Activated T-helper 17 cell treated with anti-CD3 and anti-CD28 coated beads, Interleukin-2, amount 50 U/mL, for 72 hours (primary cell): ENCODE data around the gene RSAD2. TPM values are rescaled to one million over a fixed set of nuclear protein-coding genes. Genes with fewer than 3 reads are reported as not detected.

Source experiments
- ATAC-seq: fragments of 150-1000 bp; cut with Tn5 transposase; replicated peaks from 2 replicates; pipeline ENCODE4 v1.10.0; 2021; ENCODE audit warnings: mild to moderate bottlenecking, moderate library complexity
- H3K27ac Mint-ChIP-seq: one replicate; pipeline ENCODE4 v1.8.0; 2022; ENCODE audit warnings: mixed read lengths
- H3K27me3 Mint-ChIP-seq: one replicate; pipeline ENCODE4 v1.8.0; 2022; ENCODE audit warnings: mixed read lengths
- H3K36me3 Mint-ChIP-seq: one replicate; pipeline ENCODE4 v1.8.0; 2022; ENCODE audit warnings: low read depth, mild to moderate bottlenecking, mixed read lengths
- H3K4me1 Mint-ChIP-seq: one replicate; pipeline ENCODE4 v1.8.0; 2022; ENCODE audit warnings: mixed read lengths
- H3K4me3 Mint-ChIP-seq: one replicate; pipeline ENCODE4 v1.8.0; 2022; ENCODE audit warnings: mild to moderate bottlenecking, mixed read lengths
- H3K9me3 Mint-ChIP-seq: one replicate; pipeline ENCODE4 v1.8.0; 2022; ENCODE audit warnings: mixed read lengths
- total RNA-seq, 2 donors: library from RNA; stranded (reverse); gene quantifications; one replicate each; pipeline ENCODE4 v1.2.3, GENCODE V29; 2022

Gene RSAD2
- total RNA-seq, 2 donors from 2014 or later, result 2.8 to 4.5 TPM

- Mint-ChIP-seq H3K27me3 (no peaks in the 10 kb centered on the region), H3K4me1 (peaks cover 33% of the 10 kb centered on the region), H3K27ac (no peak overlapping the region), H3K36me3 (peaks cover 14% of the 10 kb centered on the region), H3K9me3 (no peaks in the 10 kb centered on the region), H3K4me3 (no peak overlapping the region)
- ATAC-seq, result no peak
Measured at GRCh38 chr2:6920743-6921064, 43.1 kb downstream of the RSAD2 start.

GRCh38 chr2:6921321-6921922 is 43.8 kb downstream of the RSAD2 start:
- H3K4me3 Mint-ChIP-seq, result no peak overlapping the region
- no peaks in the 10 kb centered on the region for H3K27me3 Mint-ChIP-seq
- H3K4me1 Mint-ChIP-seq, result peaks cover 34% of the 10 kb centered on the region
- H3K36me3 Mint-ChIP-seq, result peaks cover 14% of the 10 kb centered on the region
- H3K27ac Mint-ChIP-seq, result no peak overlapping the region
- H3K9me3 Mint-ChIP-seq, result no peaks in the 10 kb centered on the region
- ATAC-seq, result no peak

- Mint-ChIP-seq H3K27me3 (no peaks in the 10 kb centered on the region), H3K9me3 (no peaks in the 10 kb centered on the region), H3K4me1 (peaks cover 34% of the 10 kb centered on the region), H3K4me3 (no peak overlapping the region), H3K27ac (no peak overlapping the region), H3K36me3 (peaks cover 14% of the 10 kb centered on the region)
- no peak for ATAC-seq
Measured at GRCh38 chr2:6922201-6922656, 44.7 kb downstream of the RSAD2 start.

GRCh38 chr2:6923319-6923718 is 45.7 kb downstream of the RSAD2 start:
- Mint-ChIP-seq H3K36me3 (peaks cover 19% of the 10 kb centered on the region), H3K4me1 (peaks cover 38% of the 10 kb centered on the region), H3K9me3 (no peaks in the 10 kb centered on the region), H3K27me3 (no peaks in the 10 kb centered on the region), H3K27ac (no peak overlapping the region), H3K4me3 (no peak overlapping the region)
- no peak for ATAC-seq

GRCh38 chr2:6924101-6924923 is 46.7 kb downstream of the RSAD2 start:
- Mint-ChIP-seq H3K9me3 (no peaks in the 10 kb centered on the region), H3K27me3 (no peaks in the 10 kb centered on the region), H3K27ac (no peak overlapping the region), H3K36me3 (peaks cover 18% of the 10 kb centered on the region), H3K4me3 (no peak overlapping the region), H3K4me1 (peaks cover 41% of the 10 kb centered on the region)
- no peak for ATAC-seq

- H3K4me1 Mint-ChIP-seq, result peaks cover 46% of the 10 kb centered on the region
- no peak for ATAC-seq
- no peak overlapping the region for H3K27ac Mint-ChIP-seq
- H3K9me3 Mint-ChIP-seq, result no peaks in the 10 kb centered on the region
- H3K36me3 Mint-ChIP-seq, result peaks cover 18% of the 10 kb centered on the region
- H3K27me3 Mint-ChIP-seq, result no peaks in the 10 kb centered on the region
- no peak overlapping the region for H3K4me3 Mint-ChIP-seq
Measured at GRCh38 chr2:6924924-6925409, 47.4 kb downstream of the RSAD2 start.

DNA sequence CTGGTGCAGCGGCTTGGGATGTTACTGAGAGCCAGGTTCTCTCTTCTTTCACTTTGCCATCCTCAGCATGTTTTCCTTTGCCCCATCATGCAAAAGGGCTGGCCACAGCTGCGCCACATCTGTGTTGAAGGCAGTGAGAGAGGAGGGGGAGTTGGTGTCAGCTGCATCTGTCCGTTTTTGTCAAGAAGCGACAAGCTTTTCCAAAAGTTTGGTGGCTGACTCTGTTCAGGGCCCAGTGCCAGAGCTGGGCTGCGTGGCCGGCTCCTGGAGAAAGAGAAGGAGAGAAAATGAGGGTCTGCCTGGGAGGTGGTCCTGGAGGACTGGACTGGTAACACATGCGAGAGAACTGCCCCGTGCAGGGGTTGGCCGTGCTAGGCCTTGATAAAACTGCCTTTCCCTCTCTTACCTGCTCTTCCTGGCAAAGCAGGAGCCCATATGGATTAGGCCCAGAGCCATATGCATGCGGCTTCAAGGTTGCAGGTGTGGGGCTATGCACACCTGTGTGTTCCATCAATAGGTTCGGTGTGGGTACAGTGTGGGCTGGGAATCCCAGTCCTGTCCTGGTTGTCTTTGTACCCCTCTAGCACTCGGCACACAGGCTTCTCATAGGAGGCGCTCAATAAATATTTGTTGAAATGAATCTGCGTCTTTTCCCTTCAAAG is 48.6 kb downstream of the RSAD2 start:
- Mint-ChIP-seq H3K27ac (no peak overlapping the region), H3K27me3 (no peaks in the 10 kb centered on the region), H3K4me1 (peaks cover 45% of the 10 kb centered on the region), H3K9me3 (no peaks in the 10 kb centered on the region), H3K36me3 (peaks cover 18% of the 10 kb centered on the region), H3K4me3 (no peak overlapping the region)
- no peak for ATAC-seq

DNA sequence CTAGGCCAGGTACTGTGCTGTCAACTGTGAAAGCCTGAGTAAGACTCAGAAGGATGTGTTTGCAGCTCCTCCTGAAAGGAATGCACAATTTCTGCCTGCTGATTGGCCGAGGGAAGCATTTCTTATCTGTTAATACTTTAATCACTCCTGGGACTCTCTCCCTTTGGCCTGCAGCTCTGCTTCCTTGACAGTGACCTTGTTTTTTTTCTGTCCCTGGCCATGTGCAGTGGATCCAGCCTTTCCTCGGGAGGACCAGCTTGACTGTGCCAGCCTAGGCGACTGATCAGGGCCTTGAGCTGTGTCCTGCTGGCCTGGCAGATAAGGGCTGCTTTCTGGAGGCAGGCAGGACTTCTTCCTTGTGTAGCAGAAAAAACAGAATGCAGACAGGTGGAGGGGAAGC is 49.6 kb downstream of the RSAD2 start:
- H3K36me3 Mint-ChIP-seq, result peaks cover 18% of the 10 kb centered on the region
- H3K4me1 Mint-ChIP-seq, result peaks cover 41% of the 10 kb centered on the region
- no peaks in the 10 kb centered on the region for H3K27me3 Mint-ChIP-seq
- H3K4me3 Mint-ChIP-seq, result no peak overlapping the region
- H3K27ac Mint-ChIP-seq, result no peak overlapping the region
- no peaks in the 10 kb centered on the region for H3K9me3 Mint-ChIP-seq
- ATAC-seq, result no peak

- peaks cover 18% of the 10 kb centered on the region for H3K36me3 Mint-ChIP-seq
- no peak overlapping the region for H3K4me3 Mint-ChIP-seq
- no peak overlapping the region for H3K27ac Mint-ChIP-seq
- H3K9me3 Mint-ChIP-seq, result no peaks in the 10 kb centered on the region
- no peaks in the 10 kb centered on the region for H3K27me3 Mint-ChIP-seq
- peaks cover 42% of the 10 kb centered on the region for H3K4me1 Mint-ChIP-seq
- no peak for ATAC-seq
Measured at GRCh38 chr2:6927753-6928152, 50.2 kb downstream of the RSAD2 start.

DNA sequence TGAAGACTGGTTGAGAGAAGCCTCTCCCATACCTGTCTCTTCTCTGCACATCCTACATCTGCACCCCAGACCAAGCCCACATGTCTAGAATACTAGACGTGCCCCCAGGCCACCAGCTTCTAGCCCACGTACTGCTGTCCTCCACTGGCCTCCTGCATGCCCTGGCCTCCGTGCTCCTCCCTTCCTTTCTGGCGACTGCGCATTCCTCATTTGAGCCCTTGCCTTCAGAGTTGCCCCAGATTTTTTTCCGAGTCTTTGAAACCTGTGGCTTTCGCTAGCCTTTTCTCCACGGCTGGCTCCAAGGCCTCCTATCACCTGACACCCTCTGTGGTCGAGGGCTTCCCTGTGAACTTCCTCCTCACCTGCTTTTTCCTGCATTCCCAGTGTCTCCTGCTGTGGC is 50.9 kb downstream of the RSAD2 start:
- peak overlapping the region; percentile 25 for H3K4me3 Mint-ChIP-seq
- no peak for ATAC-seq

DNA sequence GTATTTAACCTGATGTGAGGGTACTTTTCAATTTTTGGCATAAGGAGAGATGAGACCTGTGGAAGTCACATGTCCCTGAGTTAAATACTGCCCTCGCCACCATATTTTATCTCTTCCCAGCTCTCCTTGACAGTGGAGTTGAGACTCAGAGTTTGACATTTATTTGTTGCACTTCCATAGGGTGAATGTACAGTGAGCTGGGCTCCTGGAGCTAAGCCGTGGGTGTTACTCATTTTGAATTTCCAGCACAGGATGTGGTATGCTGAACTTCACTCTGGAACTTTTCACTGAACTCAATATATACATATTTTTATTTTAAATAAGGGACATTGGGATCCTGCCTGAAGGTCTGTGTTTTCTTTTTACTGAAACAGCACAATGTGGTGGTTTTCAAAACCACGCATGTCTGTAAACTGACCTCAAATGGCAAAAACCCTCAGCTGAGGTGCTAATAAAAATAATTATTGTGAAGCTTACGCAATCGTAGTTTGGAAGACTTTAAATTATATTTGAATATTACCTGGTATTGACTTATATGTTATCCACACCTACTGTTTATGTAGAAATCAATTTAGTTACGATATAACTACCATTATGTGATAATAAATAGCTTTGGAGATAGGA is 51.7 kb downstream of the RSAD2 start:
- ATAC-seq, result peak; percentile 52
- Mint-ChIP-seq H3K27ac (no peak overlapping the region), H3K27me3 (no peaks in the 10 kb centered on the region), H3K4me3 (peak overlapping the region; percentile 25), H3K9me3 (no peaks in the 10 kb centered on the region), H3K36me3 (peaks cover 10% of the 10 kb centered on the region), H3K4me1 (peaks cover 37% of the 10 kb centered on the region)

More for the DNA sequence above, 50.9 kb downstream of the RSAD2 start:
- peaks cover 13% of the 10 kb centered on the region for H3K36me3 Mint-ChIP-seq
- no peak overlapping the region for H3K27ac Mint-ChIP-seq
- H3K4me1 Mint-ChIP-seq, result peaks cover 43% of the 10 kb centered on the region
- no peaks in the 10 kb centered on the region for H3K27me3 Mint-ChIP-seq
- H3K9me3 Mint-ChIP-seq, result no peaks in the 10 kb centered on the region

GRCh38 chr2:6930923-6931647 is 53.5 kb downstream of the RSAD2 start:
- no peaks in the 10 kb centered on the region for H3K9me3 Mint-ChIP-seq
- no peak overlapping the region for H3K4me3 Mint-ChIP-seq
- ATAC-seq, result no peak
- no peak overlapping the region for H3K27ac Mint-ChIP-seq
- H3K36me3 Mint-ChIP-seq, result peaks cover 10% of the 10 kb centered on the region
- peaks cover 40% of the 10 kb centered on the region for H3K4me1 Mint-ChIP-seq
- no peaks in the 10 kb centered on the region for H3K27me3 Mint-ChIP-seq

- Mint-ChIP-seq H3K27me3 (no peaks in the 10 kb centered on the region), H3K36me3 (peaks cover 10% of the 10 kb centered on the region), H3K4me1 (peaks cover 40% of the 10 kb centered on the region), H3K27ac (no peak overlapping the region), H3K4me3 (no peak overlapping the region), H3K9me3 (no peaks in the 10 kb centered on the region)
- ATAC-seq, result no peak
Measured at GRCh38 chr2:6931753-6932152, 54.2 kb downstream of the RSAD2 start.

DNA sequence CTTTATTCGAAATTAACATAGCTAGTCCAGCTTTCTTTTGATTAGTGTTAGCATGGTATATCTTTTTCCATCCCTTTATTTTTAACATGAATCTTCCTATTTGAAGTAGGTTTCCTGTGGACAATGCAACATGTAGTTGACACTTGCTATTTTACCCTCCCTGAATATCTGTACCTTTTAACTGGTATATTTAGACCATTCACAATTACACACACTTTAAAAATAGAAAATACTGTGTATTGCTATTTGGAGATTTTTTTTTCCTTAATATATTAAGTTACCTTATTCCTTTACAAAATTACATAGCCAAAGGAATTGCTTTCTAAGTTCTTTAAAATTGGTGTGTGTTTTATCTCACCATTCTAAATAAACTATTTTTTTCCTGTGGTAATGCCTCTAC is 54.6 kb downstream of the RSAD2 start:
- Mint-ChIP-seq H3K4me3 (no peak overlapping the region), H3K36me3 (peaks cover 10% of the 10 kb centered on the region), H3K4me1 (peaks cover 40% of the 10 kb centered on the region)

More for the DNA sequence above, 54.6 kb downstream of the RSAD2 start:
- Mint-ChIP-seq H3K27me3 (no peaks in the 10 kb centered on the region), H3K9me3 (no peaks in the 10 kb centered on the region), H3K27ac (no peak overlapping the region)
- no peak for ATAC-seq
